Prostate gland (tissue), 2 donors: ENCODE results near the gene TTC16. TPM values are rescaled to one million over a fixed set of nuclear protein-coding genes. Genes with fewer than 3 reads are reported as not detected.

Experiments
- DNase-seq: peaks from one replicate; pipeline ENCODE4 v3.0.0-alpha.2; 2019; ENCODE audit warnings: low spot score
- H3K27ac ChIP-seq, 2 donors: fragments of 200-600 bp; sonication (generic); 2 replicates each; pipeline ENCODE4 v1.5.1; 2017 to 2019
- H3K27me3 ChIP-seq: fragments of 200-600 bp; sonication (generic); replicated peaks from 2 replicates; pipeline ENCODE4 v1.5.1; 2019; ENCODE audit not compliant: insufficient read depth
- H3K36me3 ChIP-seq, 2 donors: fragments of 200-600 bp; sonication (generic); 1 replicate in 1 of 2; 2 replicates in 1 of 2; pipeline versions ENCODE4 v1.5.1 to v1.8.1; 2017 to 2019
- H3K4me1 ChIP-seq: fragments of 200-600 bp; sonication (generic); replicated peaks from 2 replicates; pipeline ENCODE4 v1.5.1; 2019
- H3K4me3 ChIP-seq, 2 donors: fragments of 200-600 bp; sonication (generic); 2 replicates each; pipeline ENCODE4 v1.5.1; 2017 to 2019
- H3K9me3 ChIP-seq: fragments of 200-600 bp; sonication (generic); 2 replicates; pipeline ENCODE4 v1.5.1; 2017
- CTCF ChIP-seq, 4 experiments: fragments of 200-600 bp in 2 of 4; fragments of 450-650 bp in 2 of 4; sonication (generic) in 2 of 4; IDR thresholded peaks; 1 replicate in 3 of 4; 2 replicates in 1 of 4; pipeline ENCODE4 v1.5.1; 2016 to 2019; ENCODE audit warnings: antibody characterized with exemption in 4 of 4, mild to moderate bottlenecking in 2 of 4, moderate library complexity in 2 of 4
- POLR2A ChIP-seq: fragments of 450-650 bp; IDR thresholded peaks from one replicate; pipeline ENCODE4 v1.6.1; 2016; ENCODE audit warnings: antibody characterized with exemption, mild to moderate bottlenecking
- POLR2AphosphoS5 ChIP-seq: sonication (generic); formaldehyde crosslinking; IDR thresholded peaks from one replicate; pipeline ENCODE4 v1.6.1; 2017; ENCODE audit warnings: antibody characterized with exemption
- WGBS: methylation state at CpG from one replicate; pipeline ENCODE4 v1.1.5; 2018; 5-methylcytosine and 5-hydroxymethylcytosine counted together
- intact Hi-C: fragments of 100-400 bp; cut with DNase I; formaldehyde crosslinking; loops from one replicate; pipeline ENCODE4 v1.14.2; 2022
- total RNA-seq, 2 donors: library from RNA; depleted of rRNA; stranded (reverse); fragments of >200 nt; gene quantifications; one replicate each; pipeline ENCODE4 v1.1.0, GENCODE V29; 2016

Gene TTC16
- total RNA-seq, 2 donors from 2014 or later, result 3.4 TPM; not detected in 1

- intact Hi-C loops, result no loop called here
- 42% methylated on average over 16 of the region's 16 CpGs for WGBS
Observed at GRCh38 chr9:127762111-127762676, 46.3 kb downstream of the TTC16 start.

GRCh38 chr9:127763918-127764384, 48.1 kb downstream of the TTC16 start:
- H3K4me3 ChIP-seq, result no peak overlapping the region
- intact Hi-C loops, result no loop called here
- H3K27ac ChIP-seq, result no peak overlapping the region
- no peaks in the 10 kb centered on the region for H3K36me3 ChIP-seq
- H3K4me1 ChIP-seq, result no peaks in the 10 kb centered on the region
- TF ChIP-seq POLR2A (no peak), POLR2AphosphoS5 (no peak), CTCF (IDR thresholded peaks at IDR 0.05) (peak in 1 of 4 experiments; percentile 27)
- H3K27me3 ChIP-seq, result no peaks in the 10 kb centered on the region
- no peak for DNase-seq
- WGBS, result 45% methylated on average over 7 of the region's 7 CpGs
- H3K9me3 ChIP-seq, result no peaks in the 10 kb centered on the region

More at GRCh38 chr9:127762111-127762676, 46.3 kb downstream of the TTC16 start:
- Histone ChIP-seq H3K4me1 (no peaks in the 10 kb centered on the region), H3K27ac (no peak overlapping the region), H3K9me3 (no peaks in the 10 kb centered on the region), H3K36me3 (no peaks in the 10 kb centered on the region), H3K4me3 (no peak overlapping the region), H3K27me3 (no peaks in the 10 kb centered on the region)
- no peak for TF ChIP-seq CTCF (IDR thresholded peaks at IDR 0.05)
- TF ChIP-seq POLR2AphosphoS5, result no peak
- DNase-seq, result no peak

GRCh38 chr9:127765418-127765817, 49.5 kb downstream of the TTC16 start:
- H3K9me3 ChIP-seq, result no peaks in the 10 kb centered on the region
- H3K4me3 ChIP-seq, result no peak overlapping the region
- no peaks in the 10 kb centered on the region for H3K36me3 ChIP-seq
- no peaks in the 10 kb centered on the region for H3K27me3 ChIP-seq
- peaks cover under 1% of the 10 kb centered on the region for H3K4me1 ChIP-seq
- TF ChIP-seq POLR2A (no peak), CTCF (IDR thresholded peaks at IDR 0.05) (no peak), POLR2AphosphoS5 (no peak)
- H3K27ac ChIP-seq, result no peak overlapping the region
- no peak for DNase-seq
- intact Hi-C loops, result no loop called here
- 85% methylated on average over 1 of the region's 1 CpG for WGBS

GRCh38 chr9:127767410-127767809, 51.5 kb downstream of the TTC16 start:
- Histone ChIP-seq H3K9me3 (no peaks in the 10 kb centered on the region), H3K36me3 (no peaks in the 10 kb centered on the region), H3K4me3 (no peak overlapping the region), H3K27ac (peak overlapping the region in 1 of 2 donors; percentile 0), H3K4me1 (peaks cover 5% of the 10 kb centered on the region), H3K27me3 (no peaks in the 10 kb centered on the region)
- no peak for TF ChIP-seq POLR2AphosphoS5
- TF ChIP-seq CTCF (IDR thresholded peaks at IDR 0.05), result no peak
- no peak for TF ChIP-seq POLR2A
- WGBS, result 66% methylated on average over 3 of the region's 3 CpGs
- intact Hi-C loops, result no loop called here
- DNase-seq, result no peak

- no peaks in the 10 kb centered on the region for H3K9me3 ChIP-seq
- peaks cover 5% of the 10 kb centered on the region for H3K4me1 ChIP-seq
- TF ChIP-seq CTCF (IDR thresholded peaks at IDR 0.05) (no peak), POLR2A (no peak), POLR2AphosphoS5 (no peak)
- H3K27me3 ChIP-seq, result no peaks in the 10 kb centered on the region
- no peaks in the 10 kb centered on the region for H3K36me3 ChIP-seq
- no peak overlapping the region for H3K4me3 ChIP-seq
- no peak for DNase-seq
- 54% methylated on average over 13 of the region's 13 CpGs for WGBS
- intact Hi-C loops, result no loop called here
- peak overlapping the region in 1 of 2 donors; percentile 0 for H3K27ac ChIP-seq
Observed at GRCh38 chr9:127767909-127768331, 52.0 kb downstream of the TTC16 start.
